Pons (tissue), 1 donor: ENCODE data around the gene LPCAT3.
"Not testable (repeated sequence)": the region's sequence is repeated elsewhere in the genome, so short reads cannot be mapped to it uniquely, and the experiment has no call there.

Source experiments
- DNase-seq: peaks from one replicate; pipeline ENCODE4 v3.0.0-alpha.2; 2016; ENCODE audit warnings: low spot score

LPCAT3 gene

GRCh38 chr12:7037411-7037810 lies 19.1 kb upstream of the LPCAT3 start:
- not testable (repeated sequence) for DNase-seq

- no peak for DNase-seq
Measured at GRCh38 chr12:7035463-7035862, 17.2 kb upstream of the LPCAT3 start.

GRCh38 chr12:7034464-7034863 lies 16.2 kb upstream of the LPCAT3 start:
- DNase-seq: no peak

- no peak for DNase-seq
Measured at GRCh38 chr12:7032990-7033389, 14.7 kb upstream of the LPCAT3 start.

GRCh38 chr12:7031306-7031705 lies 13.0 kb upstream of the LPCAT3 start:
- no peak for DNase-seq

- no peak for DNase-seq
Measured at GRCh38 chr12:7026854-7027253, 8.6 kb upstream of the LPCAT3 start.

GRCh38 chr12:7023114-7023513 lies 4.8 kb upstream of the LPCAT3 start:
- DNase-seq: no peak

GRCh38 chr12:7021956-7022355 lies 3.7 kb upstream of the LPCAT3 start:
- DNase-seq: no peak

GRCh38 chr12:7019043-7019569 lies 830 bp upstream of the LPCAT3 start:
- DNase-seq: no peak

GRCh38 chr12:7017870-7018349 lies 366 bp downstream of the LPCAT3 start:
- no peak for DNase-seq

- DNase-seq: no peak
Measured at GRCh38 chr12:7016958-7017571, 1.2 kb downstream of the LPCAT3 start.

- DNase-seq: no peak
Measured at GRCh38 chr12:7015555-7016370, 2.5 kb downstream of the LPCAT3 start.

GRCh38 chr12:7013101-7013500 lies 5.2 kb downstream of the LPCAT3 start:
- DNase-seq: no peak

- DNase-seq: peak; percentile 19
Measured at GRCh38 chr12:7012024-7012607, 6.2 kb downstream of the LPCAT3 start.

- not testable (repeated sequence) for DNase-seq
Measured at GRCh38 chr12:7011398-7011797, 6.9 kb downstream of the LPCAT3 start.

GRCh38 chr12:7009512-7009911 lies 8.8 kb downstream of the LPCAT3 start:
- no peak for DNase-seq

- DNase-seq: no peak
Measured at GRCh38 chr12:7008864-7009263, 9.4 kb downstream of the LPCAT3 start.

GRCh38 chr12:7006639-7007038 lies 11.6 kb downstream of the LPCAT3 start:
- DNase-seq: no peak

- no peak for DNase-seq
Measured at GRCh38 chr12:7005311-7005710, 13.0 kb downstream of the LPCAT3 start.

- DNase-seq: no peak
Measured at GRCh38 chr12:7004840-7005239, 13.4 kb downstream of the LPCAT3 start.

GRCh38 chr12:7004287-7004803 lies 13.9 kb downstream of the LPCAT3 start:
- DNase-seq: no peak

- no peak for DNase-seq
Measured at GRCh38 chr12:7001921-7002591, 16.2 kb downstream of the LPCAT3 start.
